Middle frontal gyrus (tissue), 1 donor: ENCODE measurements around the gene FKBP2.
A peak's percentile ranks its signal among the peaks of the same experiment; 100 is the strongest.

ENCODE experiments used
- DNase-seq: peaks from one replicate; pipeline ENCODE4 v3.0.0-alpha.2; 2015; ENCODE audit warnings: low spot score; ENCODE audit errors: extremely low spot score

The FKBP2 gene

DNA sequence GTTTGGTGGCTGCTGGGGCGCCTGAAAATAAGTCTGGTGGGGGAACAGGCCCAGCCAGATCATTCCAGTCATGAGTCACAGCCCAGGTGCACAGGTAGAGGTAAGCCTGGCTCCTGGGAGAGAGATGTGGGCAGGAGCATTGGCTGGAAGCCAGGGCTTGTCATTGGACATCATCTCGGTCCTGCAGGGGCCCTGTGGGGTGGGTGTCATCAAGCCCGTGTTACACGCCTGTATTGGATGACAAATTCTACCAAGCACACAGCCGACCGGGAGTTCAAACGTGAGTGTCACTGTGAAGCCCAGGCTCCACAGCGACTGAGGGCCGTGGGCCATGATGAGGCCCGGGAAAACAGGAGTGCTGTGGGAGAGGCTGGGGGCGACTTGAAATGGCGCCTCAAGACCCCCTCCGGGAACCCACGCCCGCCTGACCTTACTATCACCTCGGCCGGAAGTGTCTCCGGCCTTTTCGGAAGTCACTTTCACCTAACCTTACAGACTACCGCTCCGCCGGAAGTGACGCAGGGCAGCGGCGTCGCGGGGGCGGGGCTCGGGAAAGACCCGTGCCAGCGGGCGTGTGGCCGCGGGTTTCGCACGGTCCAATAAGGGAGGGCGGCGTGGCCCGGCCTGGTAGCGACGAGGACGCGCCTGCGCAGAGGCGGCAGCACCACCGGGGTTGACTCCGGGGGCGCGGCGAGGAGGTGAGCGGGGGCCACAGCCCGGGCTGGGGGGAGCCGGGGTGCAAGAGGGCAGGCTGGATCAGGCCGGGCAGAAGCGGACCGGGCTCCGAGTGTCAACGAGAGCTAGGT is at the start of gene FKBP2:
Gene FKBP2 (plus strand): TSS at position 661 of the 806 bp plus-strand sequence. CDS start 1,293 bp downstream, outside the sequence.
- DNase-seq: peak; percentile 95

DNA sequence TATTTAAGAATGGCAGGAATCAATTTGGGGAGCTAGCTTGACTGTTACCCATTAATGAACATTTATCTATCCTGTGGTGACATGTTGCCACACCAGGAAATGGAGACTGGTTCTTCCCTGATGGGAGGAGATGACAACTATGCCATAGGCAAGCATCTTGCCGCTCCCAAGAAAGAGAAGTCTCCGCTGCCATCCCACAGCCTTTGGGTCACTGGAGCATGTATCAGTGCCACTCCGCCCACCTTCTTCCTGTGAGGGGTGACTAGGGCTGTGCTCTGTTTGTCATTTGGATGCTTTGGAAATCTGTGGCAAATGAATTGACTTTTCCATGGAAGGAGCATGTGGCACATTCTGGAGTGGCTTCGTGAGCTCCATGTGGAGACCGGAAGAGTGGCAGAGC is 48.5 kb upstream of the FKBP2 start:
- DNase-seq: no peak

DNA sequence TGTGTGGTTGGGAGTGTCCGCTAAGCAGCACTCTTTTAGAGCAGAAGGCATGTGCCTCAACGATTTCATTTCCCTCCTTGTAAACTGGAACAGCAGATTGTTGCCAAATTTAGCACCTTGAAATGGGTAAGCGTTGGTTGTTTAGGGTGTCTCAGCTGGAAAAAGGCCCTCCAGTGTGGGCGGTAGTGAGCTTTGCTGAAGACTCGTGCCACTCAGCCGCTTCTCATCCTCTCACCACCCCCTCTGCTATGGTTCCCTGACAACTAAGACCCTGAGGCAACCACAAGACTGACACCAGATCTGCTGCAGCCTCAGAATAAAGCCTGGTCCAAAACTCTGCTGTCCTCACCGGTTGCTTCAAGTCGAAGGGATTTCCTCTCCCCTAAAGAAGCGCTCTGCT is 44.3 kb upstream of the FKBP2 start:
- no peak for DNase-seq

DNA sequence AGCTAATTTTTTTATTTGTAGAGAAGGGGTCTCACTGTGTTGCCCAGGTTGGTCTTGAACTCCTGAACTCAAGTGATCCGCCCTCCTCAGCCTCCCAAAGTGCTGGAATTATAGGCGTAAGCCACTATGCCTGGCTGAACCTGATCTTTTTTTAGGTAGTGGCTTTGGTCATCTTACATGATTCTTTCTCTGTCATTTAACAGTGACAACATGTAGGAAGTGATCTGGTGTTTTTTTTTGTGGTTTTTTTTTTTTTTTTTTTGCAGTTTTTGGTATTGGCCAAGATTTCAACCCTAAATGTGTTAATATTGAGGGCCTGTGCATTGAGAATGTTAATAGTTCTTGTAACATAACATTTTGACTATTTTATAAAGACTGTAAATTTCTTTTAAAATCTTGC is 42.4 kb upstream of the FKBP2 start:
- no peak for DNase-seq

DNA sequence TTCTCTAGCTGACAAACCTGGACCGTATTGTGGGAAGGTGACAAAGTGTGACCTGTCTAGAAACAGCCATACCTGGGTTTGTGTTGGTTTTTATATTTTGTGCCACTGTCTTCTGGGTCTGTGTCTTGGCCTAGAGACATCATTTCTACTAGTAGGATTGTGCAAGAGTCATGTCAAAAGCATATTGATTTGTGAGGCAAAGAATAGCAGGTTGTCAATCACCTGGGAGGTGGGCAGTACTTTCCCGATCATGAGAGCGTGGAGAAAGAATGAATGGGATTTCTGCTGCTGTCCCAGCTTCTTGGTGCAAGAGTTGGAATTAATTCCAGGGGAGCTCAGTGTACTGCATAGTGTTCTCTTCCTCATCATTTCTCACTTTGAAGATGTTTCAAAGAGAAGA is 39.4 kb upstream of the FKBP2 start:
- DNase-seq: no peak

DNA sequence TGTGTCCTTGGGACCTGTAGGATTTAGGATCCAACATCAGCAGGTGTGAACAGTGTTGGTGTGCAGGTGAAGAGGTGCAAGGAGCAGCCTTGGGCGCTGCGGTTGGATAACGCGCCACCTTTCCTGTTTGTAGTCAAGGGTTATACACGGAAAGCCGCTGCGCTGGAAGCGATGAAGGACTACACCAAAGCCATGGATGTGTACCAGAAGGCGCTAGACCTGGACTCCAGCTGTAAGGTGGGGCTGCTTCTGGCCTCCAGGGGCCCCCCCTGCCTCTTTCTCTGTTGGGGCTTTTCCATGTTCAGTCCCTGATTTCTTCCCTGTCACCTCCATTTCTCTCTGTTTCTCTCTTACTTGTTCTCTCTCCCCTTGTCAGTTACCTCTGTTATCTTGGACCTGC is 37.9 kb upstream of the FKBP2 start:
- no peak for DNase-seq

DNA sequence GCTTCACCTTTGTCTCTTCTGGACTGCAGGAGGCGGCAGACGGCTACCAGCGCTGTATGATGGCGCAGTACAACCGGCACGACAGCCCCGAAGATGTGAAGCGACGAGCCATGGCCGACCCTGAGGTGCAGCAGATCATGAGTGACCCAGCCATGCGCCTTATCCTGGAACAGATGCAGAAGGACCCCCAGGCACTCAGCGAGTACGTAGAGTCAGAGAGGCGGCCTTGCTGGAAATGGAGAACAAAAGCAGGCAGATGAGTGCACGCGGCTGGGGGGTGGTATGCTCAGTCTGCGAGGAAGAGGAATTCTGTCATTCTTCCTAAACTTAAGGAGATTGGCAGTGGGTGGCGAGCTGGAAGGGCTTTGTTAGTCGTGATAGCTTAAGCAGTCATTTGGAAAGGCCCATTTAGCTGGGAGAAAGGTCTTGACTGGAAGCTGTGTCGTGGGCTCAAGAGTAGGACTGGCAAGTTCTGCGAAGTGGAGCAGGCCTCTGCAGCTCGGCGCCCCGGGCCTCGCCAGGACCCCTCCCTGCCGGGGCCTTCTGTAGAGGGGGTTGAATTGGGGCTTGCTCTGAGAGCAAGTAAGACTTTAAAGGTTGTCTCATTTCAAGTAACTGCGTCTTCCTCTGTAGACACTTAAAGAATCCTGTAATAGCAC is 37.3 kb upstream of the FKBP2 start:
- no peak for DNase-seq

DNA sequence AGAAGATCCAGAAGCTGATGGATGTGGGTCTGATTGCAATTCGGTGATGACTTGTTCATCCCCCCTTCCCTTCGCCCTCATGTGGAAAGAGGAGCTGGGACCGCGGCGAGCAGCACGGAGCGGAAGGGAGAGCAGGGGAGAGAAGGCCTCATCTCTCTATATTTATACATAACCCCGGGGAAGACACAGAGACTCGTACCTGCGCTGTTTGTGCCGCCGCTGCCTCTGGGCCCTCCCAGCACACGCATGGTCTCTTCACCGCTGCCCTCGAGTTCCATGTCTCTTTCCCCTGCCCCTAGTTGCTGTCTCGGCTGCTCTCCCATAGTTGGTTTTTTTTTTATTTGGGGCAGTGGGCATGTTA is 36.8 kb upstream of the FKBP2 start:
- DNase-seq: no peak

DNA sequence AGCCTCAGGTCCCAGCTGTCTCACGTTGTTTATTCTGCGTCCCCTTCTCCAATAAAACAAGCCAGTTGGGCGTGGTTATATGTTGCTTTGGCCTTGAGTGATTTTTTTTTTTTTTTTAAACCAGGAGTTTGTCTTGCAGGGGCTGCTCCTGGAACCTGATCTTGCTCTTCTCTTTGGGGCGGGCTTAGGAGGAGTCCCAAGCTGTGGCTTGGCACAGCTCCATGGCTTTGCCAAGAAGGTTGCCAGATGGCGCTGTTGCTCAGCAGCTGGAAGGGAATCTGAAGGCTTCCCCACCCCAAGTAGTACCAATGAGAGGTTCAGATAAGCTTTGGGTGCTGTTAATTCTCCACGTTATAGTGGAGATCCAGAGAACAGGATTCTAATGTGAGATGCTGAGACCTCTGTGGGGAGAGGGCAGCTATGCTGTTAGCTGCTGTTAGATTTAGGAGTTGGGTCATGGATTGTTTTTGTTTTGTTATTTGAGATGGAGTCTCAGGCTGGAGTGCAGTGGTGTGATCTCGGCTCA is 36.4 kb upstream of the FKBP2 start:
- peak; percentile 85 for DNase-seq

DNA sequence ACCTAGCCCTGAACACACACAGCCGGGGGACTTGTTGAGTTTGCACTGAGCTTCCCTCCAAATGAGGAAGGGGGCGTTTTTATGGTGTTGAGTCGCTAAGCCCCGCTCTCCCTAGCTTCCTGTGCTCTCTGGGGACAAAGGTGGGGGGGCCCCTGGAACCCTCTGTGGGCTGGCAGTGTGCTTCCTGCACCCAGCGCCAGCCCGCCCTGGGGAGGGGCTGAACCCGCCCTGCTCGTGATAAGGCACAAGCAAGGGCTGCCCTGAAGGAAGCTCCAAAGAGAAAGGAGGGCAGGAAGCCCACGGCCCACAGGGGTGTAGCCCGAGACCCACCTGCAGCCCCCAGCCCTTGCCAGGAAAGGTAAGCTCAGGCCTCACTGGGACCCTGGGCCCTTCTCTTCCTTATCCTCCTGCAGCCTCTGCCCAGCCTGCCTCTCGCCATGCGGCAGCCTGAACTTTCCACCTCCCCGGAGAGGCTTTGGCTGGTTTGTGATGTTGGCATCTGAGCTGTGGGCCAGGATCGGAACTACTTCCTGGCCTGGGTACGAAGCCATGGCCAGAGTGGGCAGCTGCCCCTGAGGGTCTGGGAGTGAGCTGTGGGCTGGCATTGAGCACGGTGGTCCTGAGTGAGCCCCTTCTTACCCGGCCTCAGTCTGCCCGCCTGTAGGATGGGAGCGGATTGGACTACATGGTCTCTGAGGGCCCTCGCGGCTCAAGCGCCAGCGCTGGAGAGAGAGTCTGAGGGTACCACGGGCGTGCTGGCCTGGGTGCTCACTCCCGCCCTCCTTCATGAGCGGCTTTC is 34.2 kb upstream of the FKBP2 start, which contains the start of gene FERMT3:
Gene FERMT3 (plus strand): TSS at position 265 of the 799 bp plus-strand sequence. CDS start 644 bp downstream, outside the sequence.
- no peak for DNase-seq

DNA sequence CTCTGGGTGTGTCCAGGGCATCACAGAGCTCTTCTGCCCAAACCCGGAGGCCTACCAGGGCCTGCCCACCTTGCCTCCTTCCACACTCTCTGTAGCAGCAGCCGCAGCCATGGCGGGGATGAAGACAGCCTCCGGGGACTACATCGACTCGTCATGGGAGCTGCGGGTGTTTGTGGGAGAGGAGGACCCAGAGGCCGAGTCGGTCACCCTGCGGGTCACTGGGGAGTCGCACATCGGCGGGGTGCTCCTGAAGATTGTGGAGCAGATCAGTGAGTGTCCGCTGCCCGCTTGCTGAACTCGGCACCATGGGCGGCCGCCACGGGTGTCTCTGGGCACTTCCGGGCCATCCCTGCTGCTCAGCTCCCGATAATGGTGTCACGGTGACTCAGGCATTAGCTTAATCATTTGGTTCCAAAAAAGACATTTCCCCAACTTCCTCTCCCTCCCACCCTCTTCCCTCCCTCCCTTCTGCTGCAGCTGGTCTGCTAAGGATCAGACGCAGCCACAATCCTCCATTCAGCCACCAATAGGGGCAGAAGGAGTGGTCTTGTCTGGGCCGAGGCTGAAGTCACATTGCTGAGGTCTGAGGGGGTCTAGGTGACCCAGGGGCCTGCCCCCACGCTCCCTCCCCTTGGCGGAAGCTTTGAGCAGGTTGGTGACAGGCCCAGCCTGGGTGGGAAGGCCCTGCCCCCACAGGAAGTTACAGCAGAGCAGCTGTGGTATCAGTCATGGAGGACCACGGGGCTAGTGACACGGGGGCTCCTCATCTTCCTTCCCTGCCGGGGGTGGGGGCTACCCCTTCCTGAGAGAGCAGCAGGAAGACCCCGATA is 33.4 kb upstream of the FKBP2 start:
- DNase-seq: no peak

DNA sequence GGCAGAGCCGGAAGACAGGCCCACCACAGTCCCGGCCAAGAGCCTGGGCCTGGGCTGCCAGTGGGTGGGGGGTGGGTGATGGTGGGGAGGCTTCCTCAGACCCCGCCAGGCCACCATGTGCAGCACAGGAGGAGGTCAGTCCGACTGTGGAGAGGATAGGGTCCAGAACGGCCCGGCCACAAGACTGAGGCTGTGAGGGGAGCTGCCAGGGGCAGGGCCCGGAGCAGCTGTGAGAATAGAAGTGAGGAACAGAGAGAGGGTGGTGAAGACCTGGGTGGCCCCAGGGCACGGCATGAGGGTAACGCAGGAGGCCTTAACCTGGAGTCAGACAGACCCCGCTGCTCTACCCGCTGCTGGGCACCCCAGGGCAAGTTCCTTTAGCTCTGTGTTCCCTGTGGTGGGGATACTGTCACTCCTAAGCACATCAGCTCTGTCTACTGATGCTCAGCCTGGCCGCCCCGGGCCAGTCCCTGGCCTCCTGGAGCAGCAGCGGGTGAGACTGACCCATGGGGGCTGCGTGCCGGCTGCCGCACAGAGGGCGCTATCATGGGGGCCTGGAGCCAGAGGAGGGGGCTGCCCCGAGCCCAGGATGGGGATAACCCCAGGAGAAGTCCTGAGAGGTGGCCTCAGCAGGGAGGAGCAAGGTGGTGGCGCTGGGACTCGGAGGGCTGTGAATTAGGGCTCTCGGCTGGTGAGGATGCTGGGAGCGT is 32.7 kb upstream of the FKBP2 start:
- no peak for DNase-seq

DNA sequence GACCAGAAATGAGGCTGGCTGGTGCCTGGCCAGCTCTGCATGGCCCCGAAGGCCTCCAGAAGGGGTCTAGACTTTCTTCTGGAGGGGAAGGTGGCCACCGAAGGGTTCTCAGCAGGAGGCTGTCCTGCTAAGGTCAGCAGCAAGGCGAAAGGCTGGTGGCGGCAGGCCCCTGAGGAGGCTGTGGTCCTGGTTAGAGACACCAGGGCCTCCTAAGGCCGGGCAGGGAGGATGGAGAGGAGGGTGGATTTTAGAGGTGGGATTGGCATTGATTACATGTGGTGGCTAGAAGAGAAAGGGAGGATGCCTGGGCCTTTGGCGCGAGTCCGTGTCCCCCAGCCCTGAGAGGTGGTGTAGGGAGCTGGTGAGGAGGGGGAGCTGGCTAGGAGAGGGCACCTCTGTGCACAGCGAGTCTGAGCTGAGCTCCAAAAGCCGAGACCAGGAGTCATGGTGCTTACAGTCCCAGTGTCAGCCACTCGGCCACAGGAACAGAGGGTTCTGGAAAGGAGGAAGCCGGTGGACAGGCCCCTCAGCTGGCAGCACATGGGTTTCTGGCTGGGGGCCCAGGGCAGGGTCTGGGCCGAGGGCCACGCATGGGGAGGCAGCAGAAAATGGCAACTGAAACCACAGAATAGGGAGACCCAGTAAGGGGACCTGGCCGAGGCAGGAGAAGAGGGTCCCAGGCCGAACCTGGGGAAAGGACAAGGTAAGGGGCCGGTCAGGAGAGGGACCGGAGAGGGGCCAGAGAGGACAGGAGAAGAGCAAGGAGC is 31.9 kb upstream of the FKBP2 start:
- no peak for DNase-seq

DNA sequence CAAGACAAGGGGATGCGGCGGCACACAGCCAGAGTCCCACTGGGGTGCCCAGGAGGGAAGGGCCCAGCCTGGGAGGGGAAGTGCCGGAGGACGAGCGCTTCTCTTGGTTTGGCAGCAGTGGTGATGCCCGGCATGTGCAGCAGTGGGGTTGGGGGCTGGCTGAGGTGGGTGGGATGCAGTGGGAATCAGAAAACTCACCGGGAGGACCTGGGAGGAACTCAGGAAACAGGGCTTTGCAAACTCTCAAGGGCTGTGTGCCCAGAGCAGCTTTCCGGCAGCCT is 31.4 kb upstream of the FKBP2 start:
- DNase-seq: no peak

DNA sequence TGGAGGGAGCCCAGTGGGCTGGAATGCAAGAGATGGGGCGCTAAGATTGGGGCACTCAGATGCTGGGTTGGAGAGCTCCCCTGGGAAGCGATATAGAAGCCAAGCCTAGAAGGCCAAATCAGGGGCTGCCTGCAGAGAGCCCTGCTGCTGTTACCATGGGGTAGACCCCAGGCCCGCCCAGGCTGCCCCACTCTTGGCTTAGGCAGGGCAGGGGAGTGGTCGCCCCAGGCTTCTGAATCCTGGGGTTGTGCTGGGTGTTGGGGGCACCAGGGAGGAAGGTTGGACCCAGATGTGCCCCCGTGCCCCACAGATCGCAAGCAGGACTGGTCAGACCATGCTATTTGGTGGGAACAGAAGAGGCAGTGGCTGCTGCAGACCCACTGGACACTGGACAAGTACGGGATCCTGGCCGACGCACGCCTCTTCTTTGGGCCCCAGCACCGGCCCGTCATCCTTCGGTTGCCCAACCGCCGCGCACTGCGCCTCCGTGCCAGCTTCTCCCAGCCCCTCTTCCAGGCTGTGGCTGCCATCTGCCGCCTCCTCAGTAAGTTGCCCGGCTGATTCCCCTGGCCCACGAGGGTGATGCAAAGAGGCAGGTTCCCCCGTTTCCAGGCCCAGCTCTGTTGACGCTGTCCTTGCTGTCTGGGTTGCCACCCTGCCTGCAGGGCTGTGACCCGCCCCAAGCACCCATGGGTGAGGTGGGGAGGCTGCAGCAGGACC is 30.4 kb upstream of the FKBP2 start:
- DNase-seq: no peak

DNA sequence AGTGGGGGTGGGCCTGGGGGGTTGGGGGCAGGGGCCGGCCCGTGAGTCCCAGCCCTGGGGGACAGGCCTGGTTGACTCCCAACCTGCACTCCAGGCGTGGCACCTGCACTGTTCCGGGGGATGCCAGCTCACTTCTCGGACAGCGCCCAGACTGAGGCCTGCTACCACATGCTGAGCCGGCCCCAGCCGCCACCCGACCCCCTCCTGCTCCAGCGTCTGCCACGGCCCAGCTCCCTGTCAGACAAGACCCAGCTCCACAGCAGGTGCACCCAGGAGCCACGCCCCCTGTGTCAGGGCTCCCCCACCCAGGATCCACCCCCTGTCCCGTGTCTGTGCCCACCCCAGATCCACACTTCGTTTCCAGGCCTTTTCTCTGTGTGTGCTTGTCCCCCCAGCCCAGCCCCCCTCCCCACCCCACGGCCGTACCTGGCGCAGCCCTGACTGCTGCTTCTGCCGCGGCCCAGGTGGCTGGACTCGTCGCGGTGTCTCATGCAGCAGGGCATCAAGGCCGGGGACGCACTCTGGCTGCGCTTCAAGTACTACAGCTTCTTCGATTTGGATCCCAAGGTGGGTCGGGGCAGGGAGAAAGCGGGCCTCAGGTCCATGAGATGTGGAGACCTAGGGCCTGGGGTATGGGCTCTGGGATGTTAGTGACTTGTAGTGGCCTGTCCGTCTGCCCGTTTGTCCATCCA is 29.6 kb upstream of the FKBP2 start:
- DNase-seq: no peak

DNA sequence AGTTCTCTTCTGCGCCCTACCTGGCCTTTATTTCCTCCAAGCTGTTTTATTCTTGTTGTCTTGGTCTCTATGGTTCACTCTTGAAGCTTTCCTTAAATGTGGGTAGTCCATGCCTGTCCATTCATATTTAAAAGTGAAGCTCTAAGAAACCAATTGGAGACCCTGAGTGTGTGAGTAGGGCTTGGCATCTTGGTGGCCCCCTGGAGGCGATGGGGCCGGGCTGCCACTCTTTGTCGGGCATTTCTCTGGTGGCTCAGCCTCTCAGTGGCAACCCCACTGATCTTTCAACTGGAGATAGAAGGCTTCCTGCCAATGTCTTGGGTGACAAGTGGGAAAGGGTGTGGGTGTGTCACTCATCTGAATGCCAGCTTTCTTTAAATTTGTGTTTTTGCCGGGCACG is 24.0 kb upstream of the FKBP2 start:
- DNase-seq: no peak

DNA sequence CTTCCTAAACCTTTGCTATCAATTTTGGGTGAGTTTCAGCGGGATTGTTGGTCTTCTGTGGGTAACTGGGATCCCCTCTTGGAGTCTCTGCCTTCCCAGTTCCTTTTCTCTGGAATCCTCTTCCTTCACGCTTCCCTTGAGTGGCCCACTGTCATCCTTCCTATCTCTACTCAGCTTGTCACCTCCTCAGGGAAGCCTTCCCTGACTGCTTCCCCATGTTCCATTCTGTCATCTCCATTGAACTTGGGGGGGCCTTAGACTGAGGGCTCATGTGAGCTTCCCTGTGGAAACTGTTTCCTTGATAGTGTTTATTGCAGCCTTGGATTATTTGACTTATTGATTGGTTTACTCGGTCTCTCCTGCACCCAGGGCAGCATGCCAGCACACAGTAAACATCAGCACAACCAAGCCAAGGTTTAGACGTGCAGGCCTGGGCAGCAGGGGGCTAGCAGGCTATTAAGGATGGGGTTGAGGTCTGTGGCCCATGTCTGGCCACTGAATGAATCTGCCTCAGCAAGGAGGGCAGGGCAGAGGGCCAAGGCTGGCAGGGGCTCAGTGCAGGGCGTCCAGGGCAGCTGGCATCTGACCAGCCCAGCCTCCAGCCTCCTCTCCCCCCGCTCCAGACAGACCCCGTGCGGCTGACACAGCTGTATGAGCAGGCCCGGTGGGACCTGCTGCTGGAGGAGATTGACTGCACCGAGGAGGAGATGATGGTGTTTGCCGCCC is 22.1 kb upstream of the FKBP2 start:
- DNase-seq: no peak
